COLO668 (cell line): ENCODE data around the gene PBX1.
"Not testable (repeated sequence)": the region's sequence is repeated elsewhere in the genome, so short reads cannot be mapped to it uniquely, and the experiment has no call there.

Experiments used
- DNase-seq: peaks from one replicate; lab custom pipeline; 2025; ENCODE audit not compliant: unreplicated experiment; lab: John Stamatoyannopoulos, UW

The PBX1 gene

GRCh38 chr1:164558461-164559341 lies at the start of gene PBX1:
PBX1 (plus strand) TSS chr1:164559184.
- DNase-seq, result peak; percentile 95

- DNase-seq, result no peak
These were observed 48.5 kb upstream of the PBX1 start for GRCh38 chr1:164510435-164510834.

GRCh38 chr1:164511001-164511705 lies 47.8 kb upstream of the PBX1 start:
- DNase-seq, result no peak

- DNase-seq, result no peak
These were observed 43.8 kb upstream of the PBX1 start for GRCh38 chr1:164515231-164515630.

- DNase-seq, result no peak
These were observed 43.2 kb upstream of the PBX1 start for GRCh38 chr1:164515711-164516331.

- DNase-seq, result no peak
These were observed 42.4 kb upstream of the PBX1 start for GRCh38 chr1:164516591-164516990.

GRCh38 chr1:164518692-164519332 lies 40.2 kb upstream of the PBX1 start:
- no peak for DNase-seq

GRCh38 chr1:164519426-164519825 lies 39.6 kb upstream of the PBX1 start:
- DNase-seq, result no peak

- no peak for DNase-seq
These were observed 34.2 kb upstream of the PBX1 start for GRCh38 chr1:164524810-164525209.

- DNase-seq, result no peak
These were observed 23.9 kb upstream of the PBX1 start for GRCh38 chr1:164534863-164535610.

GRCh38 chr1:164552463-164552988 lies 6.5 kb upstream of the PBX1 start:
- DNase-seq, result not testable (repeated sequence)

- no peak for DNase-seq
These were observed 1.7 kb upstream of the PBX1 start for GRCh38 chr1:164557270-164557669.

- peak; percentile 38 for DNase-seq
These were observed 513 bp downstream of the PBX1 start for GRCh38 chr1:164559342-164560051.

GRCh38 chr1:164560121-164560541 lies 1.1 kb downstream of the PBX1 start:
- peak; percentile 32 for DNase-seq

- DNase-seq, result no peak
These were observed 1.6 kb downstream of the PBX1 start for GRCh38 chr1:164560556-164560955.

GRCh38 chr1:164561007-164561406 lies 2.0 kb downstream of the PBX1 start:
- no peak for DNase-seq

- DNase-seq, result no peak
These were observed 2.5 kb downstream of the PBX1 start for GRCh38 chr1:164561472-164561871.

- no peak for DNase-seq
These were observed 3.1 kb downstream of the PBX1 start for GRCh38 chr1:164562061-164562460.

- no peak for DNase-seq
These were observed 3.5 kb downstream of the PBX1 start for GRCh38 chr1:164562511-164562910.
